H1 (cell line): ENCODE data around the gene GNB1L. TPM values are rescaled to one million over a fixed set of nuclear protein-coding genes. Genes with fewer than 3 reads are reported as not detected.

Experiments used
- CTCF ChIA-PET: fragments of 300-600 bp; sonication (Branson Sonifier 250); formaldehyde crosslinking; loops from one replicate; lab custom pipeline; 2021; ENCODE audit not compliant: partially characterized antibody; lab: Charles Lee
- POLR2A ChIA-PET: fragments of 300-600 bp; sonication (Branson Sonifier 250); formaldehyde crosslinking; loops from one replicate; lab custom pipeline; 2021; ENCODE audit warnings: inconsistent platforms; ENCODE audit not compliant: partially characterized antibody; lab: Charles Lee
- DNase-seq, 2 experiments: peaks; one replicate each; pipeline versions ENCODE4 v3.0.0 to v3.0.0-alpha.2; 2010 to 2022; ENCODE audit warnings: low spot score in 2 of 2, low read depth in 1 of 2, mixed read lengths in 1 of 2
- FAIRE-seq: peaks from 2 replicates; lab custom pipeline; 2011; peaks lifted over from hg19 to GRCh38; lab: Jason Lieb, UNC
- H2AFZ ChIP-seq: 2 replicates; pipeline ENCODE4 v1.8.1; 2012; ENCODE audit warnings: low read length, inconsistent platforms
- H2AK5ac ChIP-seq: 2 replicates; pipeline ENCODE4 v1.6.1; 2013; ENCODE audit warnings: low read depth, low read length
- H2BK120ac ChIP-seq: replicated peaks from 2 replicates; pipeline ENCODE3; 2013; ENCODE audit warnings: low read depth, low read length, inconsistent platforms
- H2BK12ac ChIP-seq: 2 replicates; pipeline ENCODE4 v1.6.1; 2013; ENCODE audit warnings: low read depth, low read length
- H2BK15ac ChIP-seq: 2 replicates; pipeline ENCODE4 v1.6.1; 2013; ENCODE audit warnings: low read length
- H2BK20ac ChIP-seq: 2 replicates; pipeline ENCODE4 v1.6.1; 2013; ENCODE audit warnings: low read length
- H2BK5ac ChIP-seq: 2 replicates; pipeline ENCODE4 v1.6.1; 2013; ENCODE audit warnings: low read depth, low read length
- H3K14ac ChIP-seq: 2 replicates; pipeline ENCODE4 v1.6.1; 2013; ENCODE audit warnings: inconsistent platforms; ENCODE audit not compliant: insufficient read length
- H3K18ac ChIP-seq: 2 replicates; pipeline ENCODE4 v1.6.1; 2013; ENCODE audit warnings: low read length; ENCODE audit errors: extremely low read depth
- H3K23ac ChIP-seq: 2 replicates; pipeline ENCODE4 v1.6.1; 2013; ENCODE audit warnings: inconsistent platforms; ENCODE audit not compliant: insufficient read length
- H3K23me2 ChIP-seq: 2 replicates; pipeline ENCODE4 v1.6.1; 2013; ENCODE audit warnings: low read depth, low read length
- H3K27ac ChIP-seq: 2 replicates; pipeline ENCODE4 v1.6.1; 2011; ENCODE audit warnings: low read depth, low read length, inconsistent platforms
- H3K27me3 ChIP-seq, 4 experiments: replicated peaks in 1 of 4; 1 replicate in 1 of 4; 2 replicates in 3 of 4; pipeline versions ENCODE4 v1.6.1 to v1.8.1; 2011 to 2013; ENCODE audit warnings: low read length in 3 of 4, mild to moderate bottlenecking in 3 of 4, inconsistent platforms in 2 of 4, mixed read lengths in 2 of 4, moderate library complexity in 1 of 4; ENCODE audit not compliant: control insufficient read depth in 3 of 4, insufficient read depth in 3 of 4; ENCODE audit errors: extremely low read depth in 1 of 4
- H3K36me3 ChIP-seq, 4 experiments: 2 replicates each; pipeline versions ENCODE4 v1.6.1 to v1.8.1; 2011 to 2013; ENCODE audit warnings: mild to moderate bottlenecking in 4 of 4, low read length in 3 of 4, moderate library complexity in 2 of 4, control low read depth in 1 of 4, inconsistent platforms in 1 of 4; ENCODE audit not compliant: insufficient read depth in 4 of 4, control insufficient read depth in 2 of 4
- H3K4ac ChIP-seq: replicated peaks from 2 replicates; pipeline ENCODE3; 2013; ENCODE audit warnings: low read length, low read depth, mixed read lengths, inconsistent platforms; ENCODE audit not compliant: insufficient read length
- H3K4me1 ChIP-seq, 4 experiments: replicated peaks in 1 of 4; 1 replicate in 1 of 4; 2 replicates in 3 of 4; pipeline versions ENCODE4 v1.6.1 to v1.8.1; 2011 to 2013; ENCODE audit warnings: low read length in 3 of 4, inconsistent platforms in 2 of 4, mixed read lengths in 1 of 4; ENCODE audit not compliant: insufficient read depth in 4 of 4, control insufficient read depth in 3 of 4
- H3K4me2 ChIP-seq, 2 experiments: 2 replicates each; pipeline versions ENCODE4 v1.6.1 to v1.8.1; 2011 to 2013; ENCODE audit warnings: low read depth in 2 of 2, low read length in 2 of 2, control low read depth in 1 of 2, inconsistent platforms in 1 of 2, mild to moderate bottlenecking in 1 of 2; ENCODE audit not compliant: insufficient read depth in 1 of 2
- H3K4me3 ChIP-seq, 4 experiments: fragments of 200-600, 300-600 bp in 1 of 4; sonication (generic), shearing (Covaris generic), sonication (Bioruptor Twin) in 1 of 4; 2 replicates each; pipeline versions ENCODE4 v1.5.1 to v1.8.1; 2011 to 2016; ENCODE audit warnings: low read length in 4 of 4, low read depth in 3 of 4, control low read depth in 2 of 4, inconsistent platforms in 2 of 4, mild to moderate bottlenecking in 2 of 4, mixed read lengths in 1 of 4, moderate library complexity in 1 of 4; ENCODE audit not compliant: insufficient read depth in 2 of 4; ENCODE audit errors: extremely low read depth in 1 of 4
- H3K56ac ChIP-seq: replicated peaks from 2 replicates; pipeline ENCODE3; 2013; ENCODE audit warnings: low read depth, mild to moderate bottlenecking, mixed read lengths, low read length, inconsistent platforms; ENCODE audit not compliant: insufficient read length
- H3K79me1 ChIP-seq: 2 replicates; pipeline ENCODE4 v1.6.1; 2013; ENCODE audit warnings: low read depth, low read length, control low read depth
- H3K79me2 ChIP-seq, 2 experiments: 2 replicates each; pipeline versions ENCODE4 v1.6.1 to v1.8.1; 2012 to 2013; ENCODE audit warnings: low read length in 2 of 2, mild to moderate bottlenecking in 2 of 2, inconsistent platforms in 1 of 2; ENCODE audit not compliant: insufficient read depth in 2 of 2, control insufficient read depth in 1 of 2
- H3K9ac ChIP-seq, 4 experiments: replicated peaks in 1 of 4; 1 replicate in 1 of 4; 2 replicates in 3 of 4; pipeline versions ENCODE4 v1.6.1 to v1.8.1; 2011 to 2013; ENCODE audit warnings: low read depth in 3 of 4, low read length in 3 of 4, control low read depth in 2 of 4, mild to moderate bottlenecking in 2 of 4, moderate library complexity in 2 of 4, inconsistent platforms in 1 of 4; ENCODE audit errors: extremely low read depth in 1 of 4
- H3K9me3 ChIP-seq, 2 experiments: 2 replicates each; pipeline versions ENCODE4 v1.6.1 to v1.8.1; 2012 to 2013; ENCODE audit warnings: mild to moderate bottlenecking in 2 of 2, moderate library complexity in 2 of 2, control low read depth in 1 of 2, inconsistent platforms in 1 of 2, low read depth in 1 of 2, low read length in 1 of 2, mixed read lengths in 1 of 2; ENCODE audit not compliant: insufficient read depth in 2 of 2
- H4K20me1 ChIP-seq, 2 experiments: replicated peaks in 1 of 2; 2 replicates each; pipeline versions ENCODE3 to v1.8.1; 2011 to 2013; ENCODE audit warnings: inconsistent platforms in 2 of 2, low read length in 2 of 2, mild to moderate bottlenecking in 1 of 2; ENCODE audit not compliant: insufficient read depth in 2 of 2, control insufficient read depth in 1 of 2
- H4K5ac ChIP-seq: 2 replicates; pipeline ENCODE4 v1.6.1; 2013; ENCODE audit warnings: low read length, low read depth, mixed read lengths, inconsistent platforms; ENCODE audit not compliant: insufficient read length
- H4K8ac ChIP-seq: 2 replicates; pipeline ENCODE4 v1.8.0; 2013; ENCODE audit warnings: mild to moderate bottlenecking, moderate library complexity, low read length, inconsistent platforms; ENCODE audit not compliant: insufficient read depth; ENCODE audit errors: extremely low read depth
- H4K91ac ChIP-seq: replicated peaks from 2 replicates; pipeline ENCODE3; 2013; ENCODE audit warnings: low read length, mixed read lengths, inconsistent platforms; ENCODE audit not compliant: insufficient read length
- ASH2L ChIP-seq: fragments of 200-600, 300-600 bp; sonication (generic); IDR thresholded peaks from one replicate; pipeline ENCODE4 v1.7.1; 2017; ENCODE audit warnings: low read length
- CBX5 ChIP-seq: fragments of 300-800, 300-1000 bp; sonication (generic); IDR thresholded peaks from 2 replicates; pipeline ENCODE4 v1.7.1; 2016; ENCODE audit warnings: antibody characterized with exemption, low read length, low read depth
- CEBPB ChIP-seq: IDR thresholded peaks from 2 replicates; pipeline ENCODE4 v1.6.1; 2012; ENCODE audit warnings: low read depth, low read length
- CHD1 ChIP-seq: IDR thresholded peaks from 2 replicates; pipeline ENCODE4 v1.6.1; 2012; ENCODE audit warnings: low read depth, low read length, improper control_type of control experiment
- CTBP2 ChIP-seq: IDR thresholded peaks from 2 replicates; pipeline ENCODE4 v1.7.0; 2011; ENCODE audit warnings: borderline replicate concordance, mild to moderate bottlenecking, moderate library complexity, mixed read lengths, low read length; ENCODE audit not compliant: insufficient read depth, insufficient read length
- EP300 ChIP-seq, 2 experiments: IDR thresholded peaks; 1 replicate in 1 of 2; 2 replicates in 1 of 2; pipeline ENCODE4 v1.6.1; 2011 to 2012; ENCODE audit warnings: low read depth in 2 of 2, low read length in 2 of 2, mild to moderate bottlenecking in 2 of 2, borderline replicate concordance in 1 of 2, inconsistent platforms in 1 of 2, moderate library complexity in 1 of 2
- FOSL1 ChIP-seq: IDR thresholded peaks from 2 replicates; pipeline ENCODE4 v1.6.1; 2011; ENCODE audit warnings: mild to moderate bottlenecking, low read depth, low read length, moderate library complexity; ENCODE audit not compliant: insufficient read depth
- MAFK ChIP-seq: IDR thresholded peaks from 2 replicates; pipeline ENCODE4 v1.6.1; 2012; ENCODE audit warnings: low read depth, mild to moderate bottlenecking, improper control_type of control experiment, low read length
- SP1 ChIP-seq: IDR thresholded peaks from 2 replicates; pipeline ENCODE4 v1.6.1; 2011; ENCODE audit warnings: low read depth, low read length
- SRF ChIP-seq: IDR thresholded peaks from 2 replicates; pipeline ENCODE4 v1.6.1; 2011; ENCODE audit warnings: mild to moderate bottlenecking, low read depth, low read length, moderate library complexity
- TEAD4 ChIP-seq: IDR thresholded peaks from 2 replicates; pipeline ENCODE4 v1.6.1; 2012; ENCODE audit warnings: low read depth, low read length, inconsistent platforms, mixed read lengths
- WGBS, 2 experiments: shearing (Covaris generic) in 1 of 2; methylation state at CpG; one replicate each; pipeline versions ENCODE4 v1.1.6 to v1.1.7; 2013 to 2015; ENCODE audit warnings: low lambda C conversion rate in 2 of 2, mixed read lengths in 2 of 2, inconsistent platforms in 1 of 2, low coverage in 1 of 2, missing lambda C conversion rate in 1 of 2; ENCODE audit not compliant: insufficient replicate concordance in 2 of 2, insufficient coverage in 1 of 2, insufficient read length in 1 of 2; ENCODE audit errors: extremely low coverage in 1 of 2, missing lambda C conversion rate in 1 of 2; 5-methylcytosine and 5-hydroxymethylcytosine counted together
- polyA plus RNA-seq, 7 experiments: library from polyadenylated mRNA; depleted of rRNA in 3 of 7; stranded (reverse) in 5 of 7; unstranded in 2 of 7; fragments of >200 nt in 5 of 7; fragments of 200-250 nt in 2 of 7; gene quantifications; 1 replicate in 5 of 7; 2 replicates in 1 of 7; 4 replicates in 1 of 7; pipeline versions ENCODE4 v1.2.1 to v1.2.3, GENCODE V29; 2011 to 2013; ENCODE audit warnings: missing spikeins in 2 of 7, mixed read lengths in 2 of 7
- total RNA-seq: library from RNA; stranded (reverse); fragmentation: NEBNext Ultra II Directional; extraction: Animal tissue kit (Norgen Biotek cat#: 25700); gene quantifications from 2 replicates; pipeline ENCODE4 v1.2.1, GENCODE V29; 2021

Gene GNB1L
- total and polyA plus RNA-seq, 2 of the 8 experiments (the other 6 are each of a cell fraction or from before 2014, with no cell fraction given) = 14.0 to 15.6 TPM

DNA sequence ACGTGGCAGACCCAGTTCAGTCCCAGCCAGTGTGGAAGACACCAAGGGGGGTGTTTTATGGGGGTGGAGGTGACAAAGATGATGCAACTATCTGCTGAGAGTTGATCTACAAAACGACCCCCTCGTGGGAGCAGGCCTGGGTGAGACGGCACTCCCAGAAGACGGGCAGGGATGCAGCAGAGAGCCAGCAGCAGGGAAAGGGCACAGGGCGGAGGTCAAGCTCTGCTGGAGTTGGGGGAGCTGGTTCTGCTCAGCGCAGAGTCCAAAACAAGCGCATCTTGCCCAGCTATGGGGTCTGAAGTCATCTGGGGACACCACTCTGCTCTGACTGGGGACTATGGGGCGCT is 3.9 kb downstream of the GNB1L start:
- Histone ChIP-seq H4K91ac (no peak overlapping the region), H3K79me2 (peaks cover 0 to 24% of the 10 kb centered on the region in 2 experiments; a peak in 3 of 4 replicates), H3K36me3 (peaks cover 2 to 16% (median 14%) of the 10 kb centered on the region in 4 experiments; a peak in 6 of 8 replicates)

More for the DNA sequence above, 3.9 kb downstream of the GNB1L start:
- Histone ChIP-seq H3K18ac (no peak overlapping the region; the same call in 1 of the 2 replicates), H2AK5ac (no peak overlapping the region), H4K8ac (no peak overlapping the region), H3K14ac (no peak overlapping the region), H3K79me1 (peaks cover 19% of the 10 kb centered on the region), H2BK120ac (no peak overlapping the region), H2BK5ac (no peak overlapping the region), H4K5ac (no peak overlapping the region), H2BK15ac (no peak overlapping the region), H3K9me3 (no peaks in the 10 kb centered on the region), H3K4ac (no peak overlapping the region), H3K4me1 (peaks cover 0 to 20% (median 11%) of the 10 kb centered on the region in 4 experiments; a peak in 6 of 7 replicates), H4K20me1 (peaks cover 13 to 57% of the 10 kb centered on the region in 2 experiments), H3K27me3 (no peaks in the 10 kb centered on the region), H3K23ac (no peak overlapping the region), H3K27ac (no peak overlapping the region), H3K4me3 (no peak overlapping the region), H2AFZ (no peak overlapping the region), H2BK12ac (no peak overlapping the region), H3K56ac (no peak overlapping the region), H3K23me2 (peaks cover 15% of the 10 kb centered on the region; the same call in 1 of the 2 replicates), H2BK20ac (no peak overlapping the region), H3K9ac (no peak overlapping the region), H3K4me2 (no peak overlapping the region)
- ChIA-PET POLR2A (interaction anchor here (1.0 to 2.1 kb wide), 5 partner anchors 9 to 41 kb away, joined by 4 to 7 read pairs (median 5); no protein-coding TSS in a partner anchor), CTCF (interaction anchor here (0.6 to 1.8 kb wide), 9 partner anchors 8 to 135 kb away, joined by 3 to 8 read pairs (median 4); no protein-coding TSS in a partner anchor)
- WGBS, 2 experiments = 89% methylated on average over 9 of the region's 9 CpGs; no CpG with 5 or more reads in 1 of the 2 experiments
- FAIRE-seq (no peak), DNase-seq (no peak)
- no peak for TF ChIP-seq CEBPB
- TF ChIP-seq MAFK = no peak
- no peak for TF ChIP-seq SRF
- no peak for TF ChIP-seq ASH2L
- TF ChIP-seq SP1 = no peak
- TF ChIP-seq EP300 (IDR thresholded peaks at IDR 0.05; ENCODE audit: borderline replicate concordance in 1 of 2, low read depth in 2 of 2, low read length in 2 of 2) = no peak
- no peak for TF ChIP-seq FOSL1
- TF ChIP-seq TEAD4 = no peak
- no peak for TF ChIP-seq CHD1
- TF ChIP-seq CBX5 = no peak
- no peak for TF ChIP-seq CTBP2
